Small intestine (tissue), 7 donors: ENCODE results near the gene MYO18B. TPM values are rescaled to one million over a fixed set of nuclear protein-coding genes. Genes with fewer than 3 reads are reported as not detected.
A peak's percentile ranks its signal among the peaks of the same experiment; 100 is the strongest.

Experiments used
- DNase-seq, 2 donors: peaks; one replicate each; pipeline versions ENCODE4 v3.0.0 to v3.0.0-alpha.2; 2013
- FAIRE-seq: peaks from 2 replicates; lab custom pipeline; 2012; peaks lifted over from hg19 to GRCh38; lab: Jason Lieb, UNC
- H3K27ac ChIP-seq, 3 donors: one replicate each; pipeline ENCODE4 v1.5.1; 2013; ENCODE audit warnings: low read length in 2 of 3, mild to moderate bottlenecking in 2 of 3, control low read depth in 1 of 3, inconsistent platforms in 1 of 3, low read depth in 1 of 3, moderate library complexity in 1 of 3
- H3K27me3 ChIP-seq, 3 donors: one replicate each; pipeline ENCODE4 v1.6.1; 2013; ENCODE audit warnings: low read length in 3 of 3, inconsistent platforms in 1 of 3; ENCODE audit not compliant: control insufficient read depth in 3 of 3, insufficient read depth in 3 of 3
- H3K36me3 ChIP-seq, 3 donors: one replicate each; pipeline ENCODE4 v1.6.1; 2013; ENCODE audit warnings: low read length in 3 of 3, inconsistent platforms in 1 of 3, low read depth in 1 of 3, mild to moderate bottlenecking in 1 of 3, moderate library complexity in 1 of 3; ENCODE audit not compliant: control insufficient read depth in 3 of 3, insufficient read depth in 2 of 3
- H3K4me1 ChIP-seq, 3 donors: one replicate each; pipeline ENCODE4 v1.6.1; 2013; ENCODE audit warnings: low read length in 2 of 3, inconsistent platforms in 1 of 3, low read depth in 1 of 3, mild to moderate bottlenecking in 1 of 3, moderate library complexity in 1 of 3; ENCODE audit not compliant: control insufficient read depth in 3 of 3, insufficient read depth in 2 of 3
- H3K4me3 ChIP-seq, 3 donors: one replicate each; pipeline ENCODE4 v1.5.1; 2013; ENCODE audit warnings: low read length in 3 of 3, control low read depth in 1 of 3, inconsistent platforms in 1 of 3, low read depth in 1 of 3, mild to moderate bottlenecking in 1 of 3, moderate library complexity in 1 of 3
- H3K9me3 ChIP-seq, 2 donors: one replicate each; pipeline ENCODE4 v1.6.1; 2013; ENCODE audit warnings: low read depth in 1 of 2, low read length in 1 of 2; ENCODE audit not compliant: control insufficient read depth in 2 of 2, insufficient read depth in 1 of 2
- WGBS, 3 donors: extraction: QIAGEN DNeasy Blood & Tissue Kit; methylation state at CpG; one replicate each; pipeline ENCODE4 v1.1.7; 2013; 5-methylcytosine and 5-hydroxymethylcytosine counted together
- polyA plus RNA-seq, 4 donors: library from polyadenylated mRNA; stranded (reverse) in 3 of 4; unstranded in 1 of 4; fragments of 200-250 nt in 3 of 4; fragments of 120-200 nt in 1 of 4; gene quantifications; one replicate each; pipeline versions ENCODE4 v1.2.1 to v1.2.3, GENCODE V29; 2013
- donor health status: healthy with polysubstance abuse.
- donor health status: control.
- donor health status: control.
- donor health status: Bipolar disorder and iron deficiency.
- donor health status: healthy.

The MYO18B gene
- polyA plus RNA-seq, 4 donors, result 0.01 to 1.1 (median 0.37) TPM

DNA sequence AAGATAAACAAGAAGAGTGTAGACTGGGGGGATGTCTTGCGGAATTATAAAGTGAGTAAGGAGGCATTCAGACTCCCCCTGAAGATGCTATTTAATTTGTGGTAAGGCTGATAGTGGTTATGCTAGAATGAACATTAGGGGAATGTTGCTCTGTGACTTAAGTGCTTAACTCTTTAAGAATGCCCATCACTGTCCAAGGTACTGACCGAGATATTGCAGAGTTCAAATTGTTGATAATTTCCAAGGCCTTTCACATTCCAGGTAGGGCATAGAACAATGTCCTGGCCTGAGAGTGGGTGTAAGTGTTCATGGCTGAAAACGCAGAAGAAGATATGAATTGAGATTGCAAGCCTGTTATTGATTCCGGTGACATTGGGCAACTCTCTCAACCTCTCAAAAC, 337.0 kb downstream of the MYO18B start:
- no peaks in the 10 kb centered on the region for H3K4me1 ChIP-seq
- no peaks in the 10 kb centered on the region for H3K9me3 ChIP-seq
- H3K4me3 ChIP-seq, result no peak overlapping the region
- no peaks in the 10 kb centered on the region for H3K27me3 ChIP-seq
- WGBS, 3 donors, result 53 to 60% (median 58%) methylated on average over 4 of the region's 4 CpGs
- no peaks in the 10 kb centered on the region for H3K36me3 ChIP-seq
- FAIRE-seq (no peak), DNase-seq (peak in 1 of 2 donors; percentile 2)
- no peak overlapping the region for H3K27ac ChIP-seq

Other genes with a start within 250 kb of the MYO18B start
- 1 to 10 TPM in 2 of 4 donors, under 1 TPM in 2; 0.22 to 6.0 (median 2.0) TPM for gene GRK3, start 177.5 kb upstream of the MYO18B start, polyA plus RNA-seq